Measurements from ENCODE around the gene DDX51.

GRCh38 chr12:132163041-132163910 is 19.2 kb upstream of the DDX51 start:
- no peak for TF ChIP-seq CTCF (IDR thresholded peaks at IDR 0.05; ENCODE audit: insufficient read depth, low read depth, low read length)
- no peak for TF ChIP-seq EZH2 (IDR thresholded peaks at IDR 0.05; ENCODE audit: insufficient read depth, low read length)

Measured in astrocyte (in vitro differentiated cells and primary cell).